ENCODE data around the gene FNTB.
A peak's percentile ranks its signal among the peaks of the same experiment; 100 is the strongest.
"Not testable (repeated sequence)": the region's sequence is repeated elsewhere in the genome, so short reads cannot be mapped to it uniquely, and the experiment has no call there.

The FNTB gene

DNA sequence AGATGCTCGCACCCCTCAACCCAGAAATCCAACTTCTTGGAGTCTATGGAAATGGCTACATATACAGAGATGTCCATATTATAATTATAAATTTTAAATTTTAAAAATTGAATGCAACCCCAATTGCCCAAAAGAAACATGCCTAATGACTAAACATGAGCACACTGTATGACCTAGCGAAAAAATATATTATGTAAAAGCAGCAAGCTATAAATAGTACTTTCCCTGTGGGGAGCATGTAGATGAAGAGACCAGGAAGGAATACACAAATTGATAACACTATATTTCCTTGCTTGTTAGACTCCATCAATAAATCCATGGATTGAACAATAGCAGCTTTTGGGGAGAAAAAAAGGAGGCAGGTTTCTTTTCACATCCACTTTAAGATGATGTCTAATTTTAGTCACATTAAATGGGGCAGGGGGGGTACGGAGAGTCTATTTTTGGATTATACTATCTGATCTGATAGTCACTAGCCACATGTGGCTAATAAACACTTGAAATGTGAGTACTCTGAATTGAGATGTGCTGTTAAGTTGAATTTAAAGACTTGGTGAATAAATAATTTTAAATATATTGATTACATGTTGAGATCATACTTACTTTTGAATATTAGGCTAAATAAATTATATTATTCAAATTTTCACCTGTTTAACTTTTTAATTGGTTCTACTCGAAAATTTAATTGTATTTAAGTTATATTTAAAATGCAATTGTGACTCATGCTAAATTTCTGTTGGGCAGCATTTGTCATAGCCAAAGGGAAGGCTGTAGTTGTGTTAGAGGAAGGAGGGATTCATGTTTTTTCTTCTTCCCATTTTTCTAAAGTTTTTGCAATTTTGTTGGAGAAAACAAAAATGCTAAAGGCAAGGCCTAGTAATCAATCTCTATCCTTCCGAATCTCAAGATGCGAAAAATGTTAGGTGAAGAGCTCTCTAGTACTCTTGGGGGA is 98.1 kb downstream of the FNTB start:
- DNase-seq (ENCODE audit: low read depth in 2 of 2), result no peak

DNA sequence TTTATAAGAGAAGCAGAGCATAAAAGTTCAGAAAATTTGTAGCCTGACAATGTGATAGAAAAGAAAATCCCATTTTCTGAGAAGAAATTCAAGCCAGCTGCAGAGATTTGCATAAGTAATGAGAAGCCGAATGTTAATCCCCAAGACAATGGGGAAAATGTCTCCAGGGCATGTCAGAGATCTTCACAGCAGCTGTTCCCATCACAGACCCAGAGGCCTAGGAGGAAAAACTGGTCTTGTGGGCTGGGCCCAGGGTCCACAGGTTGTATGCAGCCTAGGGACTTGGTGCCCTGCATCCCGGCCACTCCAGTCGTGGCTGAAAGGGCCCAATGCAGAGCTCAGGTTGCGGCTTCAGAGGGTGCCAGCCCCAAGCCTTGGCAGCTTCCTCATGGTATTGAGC is 100.0 kb downstream of the FNTB start:
- DNase-seq (ENCODE audit: low read depth in 2 of 2), result not testable (repeated sequence)

DNA sequence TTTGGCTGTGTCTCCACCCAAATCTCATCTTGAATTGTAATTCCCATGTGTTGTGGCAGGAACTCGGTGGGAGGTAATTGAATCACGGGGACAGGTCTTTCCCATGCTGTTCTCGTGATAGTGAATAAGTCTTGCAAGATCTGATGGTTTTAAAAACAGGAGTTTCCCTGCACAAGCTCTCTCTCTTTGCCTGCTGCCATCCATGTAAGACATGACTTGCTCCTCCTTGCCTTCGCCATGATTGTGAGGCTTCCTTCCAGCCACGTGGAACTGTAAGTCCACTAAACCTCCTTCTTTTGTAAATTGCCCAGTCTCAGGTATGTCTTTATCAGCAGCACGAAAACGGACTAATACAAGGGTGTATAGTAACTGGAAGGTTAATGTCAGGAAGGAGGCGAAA is 101.1 kb downstream of the FNTB start:
- not testable (repeated sequence) for DNase-seq (ENCODE audit: low read depth in 2 of 2)

DNA sequence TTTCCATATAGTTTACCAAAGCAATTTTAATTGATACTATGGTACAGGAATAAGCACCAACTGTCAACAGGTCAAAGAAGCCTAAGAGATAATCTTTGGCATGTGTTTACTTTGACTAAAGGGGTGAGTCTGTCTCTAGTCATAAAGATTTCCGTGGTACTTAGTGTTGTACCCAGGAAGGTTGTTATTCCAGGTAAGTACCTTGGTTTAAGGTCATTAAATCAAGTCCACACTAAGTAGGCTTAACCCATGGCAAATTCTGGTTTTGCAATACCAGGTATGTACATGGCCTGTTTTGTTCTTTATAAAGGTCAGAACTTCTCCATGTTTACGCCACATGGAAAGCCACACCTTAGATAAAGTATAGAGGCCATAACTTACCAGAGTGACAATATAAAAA is 105.7 kb downstream of the FNTB start:
- DNase-seq (ENCODE audit: low read depth in 2 of 2), result no peak

DNA sequence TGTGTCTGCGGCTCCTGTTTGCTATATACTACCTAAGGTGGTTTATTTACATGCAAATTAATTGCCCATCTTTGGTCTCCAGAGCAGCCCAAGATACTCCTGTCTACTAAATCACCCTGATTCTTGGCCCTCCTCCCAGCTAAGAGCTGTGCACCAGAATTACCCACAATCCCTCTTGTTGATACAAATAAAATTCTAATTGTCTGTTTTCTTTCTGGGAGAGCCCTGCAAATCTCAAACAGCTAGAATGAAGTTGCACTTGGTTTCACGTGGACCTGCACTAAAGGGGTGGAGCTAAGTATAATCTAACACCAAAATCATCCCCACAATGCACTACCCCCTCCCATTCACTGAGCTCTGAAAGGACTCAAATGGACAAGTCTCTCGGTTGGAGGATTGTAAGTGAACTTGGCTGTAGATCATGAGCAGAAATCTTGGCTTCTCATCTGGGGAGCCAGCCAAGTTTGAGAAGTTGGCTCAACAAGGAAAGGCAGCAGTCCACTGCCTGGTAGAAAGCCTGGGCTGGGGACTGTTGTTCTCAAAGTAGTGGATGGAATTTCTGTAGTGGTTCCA is 109.0 kb downstream of the FNTB start:
- DNase-seq (ENCODE audit: low read depth in 2 of 2), result no peak

DNA sequence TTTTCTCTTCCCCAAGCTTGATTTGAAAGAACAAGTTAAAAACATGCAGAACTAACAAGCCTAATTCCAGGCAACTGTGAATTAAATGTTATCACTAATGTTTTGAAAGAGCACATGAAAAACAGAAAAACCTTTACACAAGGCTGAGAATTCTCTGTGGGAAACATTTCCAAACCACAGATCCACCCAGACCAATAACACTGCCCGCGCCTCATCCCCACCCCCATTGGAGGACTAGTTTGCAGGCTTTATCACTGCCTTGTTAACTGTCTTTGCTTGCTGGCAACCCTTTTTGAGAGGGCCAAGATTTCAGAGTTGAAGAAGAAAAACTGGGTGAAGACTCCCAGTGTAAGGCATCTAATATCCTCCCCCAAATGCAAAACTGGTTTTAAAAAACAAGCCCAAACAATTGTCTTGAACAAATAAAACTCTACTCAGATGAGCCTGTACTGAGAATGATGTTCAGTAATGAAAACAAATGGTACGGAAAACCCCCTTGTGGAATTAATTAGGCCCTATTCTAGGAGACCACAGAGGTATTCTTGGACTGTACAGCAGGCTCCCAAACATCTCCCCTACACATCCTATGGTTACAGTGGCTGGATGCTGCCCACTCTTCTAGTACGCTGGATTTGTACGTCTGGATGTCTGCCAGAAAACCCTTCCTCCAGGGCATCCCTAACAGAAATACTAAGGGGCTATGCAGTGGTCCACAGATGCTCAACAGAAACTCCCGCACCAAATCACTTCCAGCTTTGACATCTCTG is 109.8 kb downstream of the FNTB start:
- peak in 1 of 2 donors; percentile 31 for DNase-seq (ENCODE audit: low read depth in 2 of 2)

DNA sequence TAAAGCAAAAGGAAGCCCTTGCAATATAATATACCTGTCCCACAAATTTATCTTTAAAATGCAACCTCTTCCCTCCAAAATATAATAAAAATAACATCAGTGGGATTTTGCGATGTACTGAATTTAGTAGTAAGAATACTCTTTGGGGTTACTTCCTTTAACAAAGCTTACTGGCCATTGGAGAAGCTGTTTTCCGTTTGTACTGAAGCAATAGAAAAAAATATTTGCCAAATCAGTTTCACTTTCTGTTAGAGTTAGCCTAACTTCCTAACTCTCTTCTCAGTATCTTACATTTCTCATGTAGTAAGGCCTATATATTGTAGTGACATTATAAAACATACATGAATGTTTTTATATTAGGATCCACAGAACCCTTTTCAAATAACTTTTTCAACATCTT is 111.9 kb downstream of the FNTB start:
- DNase-seq (ENCODE audit: low read depth in 2 of 2), result no peak

DNA sequence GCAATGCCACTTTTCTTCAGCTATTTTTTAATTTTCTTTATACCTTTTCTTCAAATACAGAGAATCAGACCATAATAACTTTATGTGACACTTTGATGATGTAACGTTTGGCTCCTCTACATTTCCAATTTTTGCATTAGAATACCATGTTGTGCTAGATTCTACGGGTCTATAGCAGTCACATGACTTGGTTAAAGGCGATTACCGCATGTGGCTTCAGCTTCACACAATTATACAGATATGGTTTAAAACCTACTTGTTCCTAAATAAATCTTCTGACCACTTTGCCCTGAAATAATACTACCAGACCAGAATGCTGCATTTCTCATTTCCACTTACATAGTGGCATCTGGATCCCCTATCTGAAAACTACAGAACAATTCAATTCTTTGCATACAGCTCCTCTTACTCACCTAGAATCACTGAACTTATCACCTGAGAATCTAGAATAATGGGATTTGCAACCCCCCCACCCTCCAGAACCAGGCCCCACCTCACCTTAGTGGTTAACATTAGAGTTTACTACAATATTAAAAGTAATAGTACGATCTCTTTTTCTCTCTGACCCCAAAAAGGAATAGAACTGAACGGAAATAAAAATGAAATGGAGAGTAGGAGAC is 114.3 kb downstream of the FNTB start:
- DNase-seq (ENCODE audit: low read depth in 2 of 2), result no peak

DNA sequence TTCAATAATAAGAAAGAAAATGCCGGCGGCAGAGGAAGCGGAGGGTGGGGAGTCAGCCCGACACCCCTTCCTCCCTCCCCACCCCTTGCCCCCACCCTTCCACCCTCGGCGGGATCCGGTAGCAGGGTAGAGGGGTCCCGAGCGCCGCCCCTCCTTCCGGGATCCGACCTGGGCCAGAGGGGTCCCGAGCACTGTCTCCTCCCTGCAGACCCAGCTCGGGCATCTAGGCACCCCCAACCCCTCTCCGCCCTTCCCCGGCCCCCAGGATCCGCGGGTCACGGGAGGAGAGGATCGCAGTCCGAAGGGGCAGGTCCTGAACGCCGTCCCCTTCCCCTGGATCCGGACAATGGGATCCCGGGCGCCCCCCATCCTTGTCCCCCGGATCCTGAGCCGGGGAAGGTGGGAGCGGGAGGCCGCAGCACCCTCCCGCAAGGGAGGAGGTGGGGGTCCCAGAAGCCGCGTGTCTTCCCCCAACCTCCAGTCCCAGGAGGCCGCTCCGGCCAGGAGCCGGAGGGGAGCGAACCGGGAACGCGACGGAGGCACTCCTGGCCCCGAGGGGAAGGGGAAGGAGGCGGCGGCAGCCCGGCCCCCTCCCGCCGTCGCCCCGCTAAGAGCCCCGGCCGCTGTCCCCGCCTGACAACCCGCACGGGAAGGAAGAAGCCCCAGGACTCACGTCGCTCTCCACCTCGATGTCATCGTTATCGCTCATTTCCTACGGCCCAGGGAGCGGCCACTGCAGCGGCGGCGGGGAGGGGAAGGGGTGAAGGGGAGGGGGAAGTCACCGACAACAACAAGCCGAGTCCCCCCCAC is 115.1 kb downstream of the FNTB start:
- DNase-seq (ENCODE audit: low read depth in 2 of 2), result peak; percentile 10 to 17

DNA sequence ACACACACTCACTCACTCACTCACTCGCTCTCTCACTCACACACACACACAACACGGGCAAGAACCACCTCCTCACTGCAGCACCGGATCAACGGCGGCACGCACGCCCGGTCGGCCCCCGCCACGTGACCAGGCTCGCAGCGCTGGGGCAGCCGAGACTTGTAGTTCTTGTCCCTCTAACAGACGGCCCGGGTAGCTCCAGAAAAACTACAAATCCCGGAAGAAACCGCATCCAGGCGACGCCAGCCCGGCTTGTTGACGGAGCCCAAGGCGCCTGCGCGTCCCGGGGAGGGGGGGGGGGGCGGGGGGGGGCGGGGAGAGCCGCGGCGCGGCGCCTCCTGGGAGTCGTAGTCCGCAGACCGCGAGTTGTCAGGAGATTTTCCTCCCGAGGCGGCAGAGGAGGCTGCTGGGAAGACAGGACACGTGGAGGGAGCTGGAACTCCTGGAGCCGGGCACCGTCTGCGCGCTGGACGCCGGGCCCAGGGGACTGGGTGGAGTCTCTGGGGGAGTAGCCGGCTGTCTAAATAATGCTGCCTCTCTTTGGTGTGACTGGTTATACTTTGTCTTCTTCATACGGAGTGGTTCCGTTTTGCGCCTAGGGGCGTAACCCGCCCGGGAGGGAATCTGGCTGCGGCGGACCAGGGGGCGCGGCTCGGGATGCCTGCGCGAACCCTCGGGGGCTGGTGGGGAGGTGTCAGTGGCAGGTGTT is 115.9 kb downstream of the FNTB start, which contains the start of gene MAX:
Gene MAX (minus strand): TSS at position 77 of the 709 bp plus-strand sequence. CDS start 178 bp downstream, outside the sequence.
- peak; percentile 93 to 96 for DNase-seq (ENCODE audit: low read depth in 2 of 2)

DNA sequence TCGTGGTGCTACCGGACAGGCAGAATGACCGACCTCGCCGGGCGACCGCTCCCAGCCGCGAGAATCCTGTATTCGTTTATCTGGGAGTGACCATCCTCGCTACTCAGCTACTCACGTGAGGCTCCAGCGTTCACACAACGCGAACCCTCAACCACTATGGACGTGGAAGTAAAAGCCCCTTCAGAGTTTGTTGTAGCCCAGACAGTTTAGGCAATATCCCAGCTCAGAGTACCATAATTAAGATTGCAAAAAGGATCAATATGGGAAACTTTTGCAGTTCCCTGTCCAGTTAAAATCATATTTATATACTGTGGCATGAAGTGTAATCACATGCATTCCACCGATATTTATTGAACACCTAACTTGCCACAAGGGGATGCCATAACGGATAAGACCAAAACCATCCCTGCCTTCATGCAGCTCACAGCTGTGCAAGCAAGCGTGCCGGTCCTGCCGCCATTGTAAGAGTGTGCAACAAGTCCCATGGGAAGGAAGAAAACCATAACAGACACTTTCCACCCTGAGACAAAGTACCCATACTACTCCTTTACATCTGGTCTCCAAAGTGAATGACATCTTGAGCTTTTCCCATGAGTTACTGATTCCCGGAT is 116.6 kb downstream of the FNTB start:
- DNase-seq (ENCODE audit: low read depth in 2 of 2), result no peak

DNA sequence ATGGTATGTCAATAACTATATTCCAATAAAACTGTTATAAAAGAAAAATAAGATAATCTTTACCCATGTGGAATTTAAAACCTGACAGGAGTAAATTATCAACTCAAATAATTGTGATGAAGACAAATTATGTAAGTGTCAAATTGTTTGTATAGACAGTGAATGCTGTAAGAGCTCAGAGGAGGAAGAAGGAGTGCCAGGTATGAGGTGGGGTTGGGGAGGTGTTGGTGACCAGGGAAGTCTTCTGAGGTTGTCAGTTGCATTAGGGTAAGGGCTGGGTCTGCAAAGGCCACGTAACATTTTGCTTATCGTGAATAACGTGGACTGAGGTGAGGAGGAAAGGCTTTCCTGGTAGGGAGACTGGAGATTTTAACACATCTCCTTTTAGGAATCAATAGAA is 118.1 kb downstream of the FNTB start:
- no peak for DNase-seq (ENCODE audit: low read depth in 2 of 2)

DNA sequence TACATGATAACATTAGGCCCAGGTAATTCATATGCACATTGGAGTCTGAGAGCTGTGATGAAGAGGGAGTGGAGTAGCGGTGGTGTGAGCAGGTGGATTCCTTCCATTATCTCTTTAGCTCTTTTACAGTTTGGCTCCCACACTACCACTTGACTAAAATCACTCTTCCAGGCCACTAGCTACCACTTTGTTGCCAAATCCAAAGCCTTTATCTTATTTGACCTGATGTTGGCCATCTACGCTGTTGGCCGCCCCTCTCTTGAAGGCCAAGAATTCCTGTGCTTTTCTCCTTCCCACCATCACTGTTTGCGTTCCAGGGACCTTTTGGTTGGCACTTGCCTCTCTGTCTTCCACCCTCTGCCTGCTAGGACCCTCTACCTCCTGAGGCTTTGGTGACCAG is 119.6 kb downstream of the FNTB start:
- DNase-seq (ENCODE audit: low read depth in 2 of 2), result no peak

DNA sequence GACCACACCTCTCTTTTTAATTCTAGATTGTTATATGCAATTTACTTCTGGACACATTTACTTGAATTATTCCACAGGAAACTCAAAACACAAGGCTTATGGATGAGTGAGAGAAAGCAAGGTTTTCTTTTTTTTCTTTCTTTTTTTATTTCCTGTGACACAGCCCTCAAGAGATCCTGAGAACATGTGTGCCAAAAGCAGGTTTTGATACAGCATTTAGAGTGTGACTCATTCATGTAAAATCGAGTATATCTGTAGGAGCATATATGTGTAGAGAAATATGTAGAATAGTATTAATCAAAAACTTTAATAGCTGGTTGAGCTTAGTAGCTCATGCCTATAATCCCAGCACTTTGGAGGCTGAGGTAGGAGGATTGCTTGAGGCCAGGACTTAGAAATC is 120.0 kb downstream of the FNTB start:
- no peak for DNase-seq (ENCODE audit: low read depth in 2 of 2)

DNA sequence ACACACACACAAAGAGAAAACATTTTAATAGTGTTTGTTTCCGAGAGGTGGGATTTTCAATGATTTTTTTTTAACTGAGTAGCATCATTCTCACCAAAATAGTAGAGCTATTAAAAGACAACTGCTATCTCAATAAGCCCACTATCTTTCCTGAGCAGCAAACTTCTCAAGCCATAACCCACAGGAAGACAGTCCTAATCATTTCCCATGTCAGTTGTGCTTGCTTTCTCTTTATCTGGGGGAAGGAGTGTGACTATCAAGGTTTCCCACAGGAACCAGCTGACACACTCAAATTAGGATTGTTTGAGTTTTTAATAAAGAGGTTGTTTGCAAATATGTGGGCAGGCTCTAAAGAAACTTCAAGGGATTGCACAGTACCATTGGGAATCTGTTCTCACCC is 120.5 kb downstream of the FNTB start:
- DNase-seq (ENCODE audit: low read depth in 2 of 2), result no peak

DNA sequence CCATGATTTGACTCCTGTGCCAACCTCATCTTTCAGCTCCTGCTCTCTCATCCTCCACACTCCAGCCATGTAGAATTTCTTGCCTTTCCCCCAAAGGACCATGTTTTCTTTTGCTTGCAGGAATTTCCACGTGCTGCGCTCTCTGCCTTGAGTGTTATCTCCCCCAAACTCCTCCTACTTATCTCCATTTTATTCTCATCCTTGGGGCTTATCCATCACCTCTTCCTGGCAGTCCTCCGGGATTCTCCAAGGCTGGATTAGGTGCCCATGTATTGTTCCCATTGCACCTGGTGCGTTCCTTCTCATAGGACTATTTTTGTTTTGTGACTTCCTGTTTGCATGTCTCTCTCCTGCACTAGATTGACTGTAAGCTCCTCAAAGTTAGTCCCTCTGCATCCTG is 122.7 kb downstream of the FNTB start:
- no peak for DNase-seq (ENCODE audit: low read depth in 2 of 2)

DNA sequence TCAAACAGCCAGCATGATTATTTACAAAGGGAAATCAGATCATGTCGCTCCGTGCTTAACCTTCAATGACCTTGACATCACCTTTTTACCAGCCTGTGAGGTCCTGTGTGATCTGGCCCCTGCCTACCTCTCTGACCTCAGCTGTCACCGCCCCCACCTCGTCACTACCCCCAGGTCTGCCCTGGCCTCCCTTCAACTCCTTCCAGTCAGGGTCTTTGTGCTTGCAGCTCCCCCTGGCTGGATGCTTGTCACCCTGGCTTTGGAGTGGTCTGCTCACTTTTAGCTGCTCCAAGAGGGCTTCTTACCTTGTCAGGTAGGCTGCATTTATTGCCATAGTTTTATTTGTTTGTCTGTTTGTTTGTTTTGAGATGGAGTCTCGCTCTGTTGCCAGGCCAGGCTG is 123.8 kb downstream of the FNTB start:
- DNase-seq (ENCODE audit: low read depth in 2 of 2), result no peak

All from stimulated activated CD4-positive, alpha-beta T cell treated with anti-CD3 and anti-CD28 coated beads, Interleukin-4, amount 100 ng/mL, for 48 hours (primary cell).